Tibial nerve (tissue), 4 donors: ENCODE measurements around the gene CCDC183. TPM values are rescaled to one million over a fixed set of nuclear protein-coding genes. Genes with fewer than 3 reads are reported as not detected.
A peak's percentile ranks its signal among the peaks of the same experiment; 100 is the strongest.
"Not testable (repeated sequence)": the region's sequence is repeated elsewhere in the genome, so short reads cannot be mapped to it uniquely, and the experiment has no call there.

Experiments
- DNase-seq, 2 donors: peaks; one replicate each; pipeline ENCODE4 v3.0.0-alpha.2; 2019; ENCODE audit warnings: low spot score in 2 of 2
- H3K27ac ChIP-seq, 4 donors: fragments of 200-600 bp; sonication (generic) in 3 of 4; one replicate each; pipeline ENCODE4 v1.5.1; 2017 to 2019; ENCODE audit warnings: mild to moderate bottlenecking in 1 of 4
- H3K27me3 ChIP-seq, 2 donors: fragments of 200-600 bp; sonication (generic) in 1 of 2; one replicate each; pipeline versions ENCODE4 v1.5.1 to v1.6.0; 2017 to 2019
- H3K36me3 ChIP-seq, 3 donors: fragments of 200-600 bp; sonication (generic); one replicate each; pipeline ENCODE4 v1.5.1; 2018 to 2019
- H3K4me1 ChIP-seq, 4 donors: fragments of 200-600 bp; sonication (generic) in 3 of 4; one replicate each; pipeline ENCODE4 v1.5.1; 2017 to 2019
- H3K4me3 ChIP-seq, 4 donors: fragments of 200-600 bp; sonication (generic) in 3 of 4; one replicate each; pipeline ENCODE4 v1.5.1; 2017 to 2019; ENCODE audit warnings: mild to moderate bottlenecking in 1 of 4, moderate library complexity in 1 of 4
- H3K9me3 ChIP-seq, 4 donors: fragments of 200-600 bp; sonication (generic) in 3 of 4; one replicate each; pipeline ENCODE4 v1.5.1; 2017 to 2019
- CTCF ChIP-seq, 5 experiments: fragments of 200-600 bp in 3 of 5; fragments of 450-650 bp in 2 of 5; sonication (generic) in 3 of 5; IDR thresholded peaks; one replicate each; pipeline ENCODE4 v1.5.1; 2016 to 2019; ENCODE audit warnings: antibody characterized with exemption in 5 of 5, mild to moderate bottlenecking in 3 of 5, moderate library complexity in 2 of 5
- EP300 ChIP-seq, 2 donors: sonication (generic); formaldehyde crosslinking; IDR thresholded peaks; one replicate each; pipeline ENCODE4 v1.6.1; 2017; ENCODE audit warnings: antibody characterized with exemption in 2 of 2, mild to moderate bottlenecking in 1 of 2
- POLR2A ChIP-seq, 2 donors: fragments of 450-650 bp; IDR thresholded peaks; one replicate each; pipeline ENCODE4 v1.6.1; 2017; ENCODE audit warnings: antibody characterized with exemption in 2 of 2, mild to moderate bottlenecking in 2 of 2, moderate library complexity in 2 of 2
- WGBS, 2 donors: methylation state at CpG; one replicate each; pipeline ENCODE4 v1.1.5; 2018; 5-methylcytosine and 5-hydroxymethylcytosine counted together
- total RNA-seq, 4 donors: library from RNA; depleted of rRNA; stranded (reverse); fragments of >200 nt; gene quantifications; one replicate each; pipeline ENCODE4 v1.1.0, GENCODE V29; 2016

CCDC183 gene
- total RNA-seq, 4 donors from 2014 or later: 1.5 to 5.1 (median 4.1) TPM

GRCh38 chr9:136843801-136844740, 47.9 kb downstream of the CCDC183 start:
- not testable (repeated sequence) for H3K27ac ChIP-seq, H3K9me3 ChIP-seq
- Histone ChIP-seq H3K36me3 (peaks cover 0 to 20% (median 0%) of the 10 kb centered on the region in 3 donors), H3K4me3 (peak overlapping the region in 1 of 4 donors; percentile 2), H3K4me1 (peaks cover 0 to 82% (median 48%) of the 10 kb centered on the region in 4 donors), H3K27me3 (peaks cover 3 to 43% of the 10 kb centered on the region in 2 donors)
- peak in 1 of 2 donors; percentile 51 for DNase-seq
- TF ChIP-seq CTCF (IDR thresholded peaks at IDR 0.05): peak; percentile 58 to 82 (median 75)
- WGBS, 2 donors: 3 to 6% methylated on average over 33 to 40 of the region's 99 CpGs

- H3K9me3 ChIP-seq: no peaks in the 10 kb centered on the region
- H3K27me3 ChIP-seq: peaks cover 3 to 43% of the 10 kb centered on the region in 2 donors
- TF ChIP-seq EP300 (IDR thresholded peaks at IDR 0.05): no peak
- no peak for TF ChIP-seq POLR2A (IDR thresholded peaks at IDR 0.05)
- TF ChIP-seq CTCF (IDR thresholded peaks at IDR 0.05): no peak
- H3K36me3 ChIP-seq: peaks cover 0 to 12% (median 0%) of the 10 kb centered on the region in 3 donors
- peaks cover 0 to 84% (median 51%) of the 10 kb centered on the region in 4 donors for H3K4me1 ChIP-seq
- no peak for DNase-seq
- 27 to 29% methylated on average over 13 to 32 of the region's 88 CpGs for WGBS, 2 donors
- H3K4me3 ChIP-seq: no peak overlapping the region
- H3K27ac ChIP-seq: no peak overlapping the region
These were observed 48.8 kb downstream of the CCDC183 start for GRCh38 chr9:136844761-136845464.

- TF ChIP-seq POLR2A (IDR thresholded peaks at IDR 0.05) (no peak), EP300 (IDR thresholded peaks at IDR 0.05) (no peak), CTCF (IDR thresholded peaks at IDR 0.05) (no peak)
- DNase-seq: no peak
- H3K36me3 ChIP-seq: peaks cover 0 to 10% (median 0%) of the 10 kb centered on the region in 3 donors
- H3K4me1 ChIP-seq: peaks cover 0 to 84% (median 55%) of the 10 kb centered on the region in 4 donors
- H3K9me3 ChIP-seq: no peaks in the 10 kb centered on the region
- H3K27ac ChIP-seq: no peak overlapping the region
- 23 to 30% methylated on average over 35 to 56 of the region's 102 CpGs for WGBS, 2 donors
- H3K4me3 ChIP-seq: no peak overlapping the region
- peaks cover 3 to 43% of the 10 kb centered on the region in 2 donors for H3K27me3 ChIP-seq
These were observed 49.5 kb downstream of the CCDC183 start for GRCh38 chr9:136845465-136846260.

- Histone ChIP-seq H3K27ac (peak overlapping the region in 1 of 4 donors; percentile 91), H3K27me3 (peaks cover 3 to 43% of the 10 kb centered on the region in 2 donors), H3K36me3 (peaks cover 0 to 14% (median 0%) of the 10 kb centered on the region in 3 donors), H3K4me3 (peak overlapping the region in 1 of 4 donors; percentile 75), H3K9me3 (no peaks in the 10 kb centered on the region), H3K4me1 (peaks cover 0 to 83% (median 47%) of the 10 kb centered on the region in 4 donors)
- DNase-seq: no peak
- WGBS, 2 donors: 6 to 13% methylated on average over 22 to 61 of the region's 98 CpGs
- TF ChIP-seq CTCF (IDR thresholded peaks at IDR 0.05): no peak
- TF ChIP-seq EP300 (IDR thresholded peaks at IDR 0.05): no peak
- TF ChIP-seq POLR2A (IDR thresholded peaks at IDR 0.05): no peak
These were observed 50.4 kb downstream of the CCDC183 start for GRCh38 chr9:136846376-136847087.
